Nucleus accumbens (tissue), 56 donors: ENCODE data around the gene MX2.
"Not testable (repeated sequence)": the region's sequence is repeated elsewhere in the genome, so short reads cannot be mapped to it uniquely, and the experiment has no call there.

Experiments
- DNase-seq, 56 donors: peaks; one replicate each; lab custom pipeline; 2025; lab: John Stamatoyannopoulos, UW

MX2 gene

DNA sequence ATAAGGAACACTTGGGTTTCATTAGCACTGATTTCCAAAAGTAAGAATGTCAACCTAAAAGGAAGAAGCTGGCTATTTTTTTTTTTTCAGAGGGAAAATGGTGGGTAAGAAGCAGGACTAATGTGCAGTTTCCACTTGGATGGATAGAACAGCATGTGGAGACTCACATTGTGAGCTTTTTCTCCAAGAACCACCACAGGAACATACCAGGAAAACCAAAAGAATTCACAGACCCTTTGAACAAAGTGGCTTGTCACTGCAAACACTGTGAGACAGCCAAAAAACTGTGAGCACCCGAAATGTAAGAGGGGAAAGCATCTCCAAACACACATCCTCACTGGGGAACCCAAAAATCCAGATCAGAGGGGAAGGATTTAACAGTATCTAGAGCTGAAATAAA, 48.5 kb downstream of the MX2 start:
- no peak for DNase-seq

GRCh38 chr21:41410767-41411448, 49.1 kb downstream of the MX2 start:
- DNase-seq = no peak

DNA sequence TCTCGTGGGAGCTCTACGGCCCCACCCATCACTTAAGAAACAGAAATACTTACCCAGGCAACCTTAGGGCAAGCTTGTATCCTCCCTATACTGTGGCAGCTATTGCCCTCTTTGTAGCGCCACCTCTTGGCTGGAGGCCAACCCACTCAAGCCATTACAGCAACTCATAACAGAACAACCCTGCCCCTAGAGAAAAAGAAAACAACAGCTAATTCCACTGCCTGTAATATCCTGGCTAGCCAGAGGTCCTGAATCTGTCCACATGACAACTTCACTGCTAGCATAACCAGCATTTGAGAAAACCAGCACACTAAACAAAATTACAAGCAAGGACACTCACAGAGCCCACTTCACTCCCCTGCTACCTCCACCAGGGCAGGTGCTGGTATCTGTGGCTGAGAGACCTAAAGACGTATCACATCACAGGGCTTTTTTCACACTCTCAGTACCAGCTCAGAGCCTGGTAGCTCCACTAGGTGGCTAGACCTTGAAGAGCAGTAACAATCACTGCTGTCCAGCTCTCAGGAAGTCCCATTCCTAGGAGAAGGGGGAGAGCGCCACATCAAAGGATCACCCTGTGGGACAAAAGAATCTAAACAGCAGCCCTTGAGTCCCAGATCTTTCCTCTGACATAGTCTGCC, 49.7 kb downstream of the MX2 start:
- no peak for DNase-seq

DNA sequence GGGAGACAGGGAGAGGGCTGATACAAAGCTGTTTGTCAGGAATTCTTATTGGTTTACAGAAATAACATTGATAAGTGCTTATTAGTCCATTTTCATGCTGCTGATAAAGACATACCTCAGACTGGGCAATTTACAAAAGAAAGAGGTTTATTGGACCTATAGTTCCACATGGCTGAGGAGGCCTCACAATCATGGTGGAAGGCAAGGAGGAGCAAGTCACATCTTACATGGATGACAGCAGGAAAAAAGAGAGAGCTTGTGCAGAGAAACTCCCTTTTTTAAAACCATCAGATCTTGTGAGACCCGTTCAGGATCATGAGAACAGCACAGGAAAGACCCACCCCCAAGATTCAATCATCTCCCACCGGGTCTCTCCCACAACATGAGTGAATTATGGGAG, 55.7 kb downstream of the MX2 start:
- not testable (repeated sequence) for DNase-seq

DNA sequence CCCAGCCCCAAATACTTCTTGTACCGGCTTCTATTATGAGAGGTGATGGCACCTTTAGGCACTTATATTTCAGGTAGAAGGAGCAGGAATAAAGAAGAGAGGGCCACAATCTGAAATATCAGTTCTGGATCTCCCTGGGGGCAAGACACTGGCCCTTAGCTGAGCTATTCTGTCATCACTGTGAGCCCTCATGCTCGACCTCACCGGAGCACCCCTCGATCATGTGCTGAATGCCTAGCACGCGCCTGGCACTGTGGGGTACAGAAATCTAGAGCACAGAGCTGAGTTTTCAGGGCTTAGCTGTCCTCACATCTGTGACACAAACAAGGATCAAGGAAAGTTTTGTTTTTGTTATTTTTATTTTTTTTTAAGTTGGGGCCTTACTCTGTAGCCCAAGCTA, 56.6 kb downstream of the MX2 start:
- DNase-seq = no peak

DNA sequence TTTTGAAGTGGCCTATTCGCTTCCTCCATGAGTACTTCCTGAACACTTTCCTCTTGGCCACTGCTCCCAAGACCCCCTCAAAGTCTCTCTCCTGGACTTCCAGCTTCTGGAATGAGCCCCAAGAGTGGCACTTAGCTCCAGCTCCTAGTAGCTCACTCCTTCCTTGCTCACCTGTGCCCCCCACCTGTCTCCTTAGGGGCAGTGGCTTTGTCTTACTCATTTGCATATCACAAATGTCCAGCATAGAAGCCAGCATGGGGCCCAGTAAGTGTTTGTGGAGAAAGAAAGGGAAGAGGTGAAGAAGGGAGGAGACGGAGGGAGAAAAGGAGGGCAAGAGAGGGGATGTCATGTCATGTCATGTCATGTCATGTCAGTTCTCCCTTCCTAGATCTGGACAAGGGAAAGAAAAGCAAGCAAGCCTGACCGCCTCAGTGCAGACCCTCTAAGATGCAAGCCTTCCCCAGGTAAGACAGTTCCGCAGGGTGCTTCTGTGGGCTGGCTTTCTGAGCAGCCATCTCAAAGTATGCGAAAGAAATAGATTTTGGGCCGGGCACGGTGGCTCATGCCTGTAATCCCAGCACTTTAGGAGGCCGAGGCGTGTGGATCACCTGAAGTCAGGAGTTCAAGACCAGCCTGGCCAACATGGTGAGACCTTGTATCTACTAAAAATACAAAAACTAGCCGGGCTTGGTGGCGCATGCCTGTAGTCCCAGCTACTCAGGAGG, 57.3 kb downstream of the MX2 start:
- DNase-seq = no peak

- DNase-seq = peak in 50 of 56 donors; percentile 8 to 89 (median 46)
Measured at GRCh38 chr21:41419921-41420862, 58.4 kb downstream of the MX2 start.

DNA sequence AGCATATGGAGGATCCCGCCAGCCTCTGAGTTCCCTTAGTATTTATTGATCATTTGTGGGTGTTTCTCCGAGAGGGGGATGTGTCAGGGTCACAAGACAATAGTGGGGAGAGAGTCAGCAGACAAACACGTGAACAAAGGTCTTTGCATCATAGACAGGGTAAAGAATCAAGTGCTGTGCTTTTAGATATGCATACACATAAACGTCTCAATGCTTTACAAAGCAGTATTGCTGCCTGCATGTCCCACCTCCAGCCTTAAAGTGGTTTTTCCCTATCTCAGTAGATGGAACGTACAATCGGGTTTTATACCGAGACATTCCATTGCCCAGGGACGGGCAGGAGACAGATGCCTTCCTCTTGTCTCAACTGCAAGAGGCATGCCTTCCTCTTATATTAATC, 59.2 kb downstream of the MX2 start:
- not testable (repeated sequence) for DNase-seq

- DNase-seq = peak in 5 of 56 donors; percentile 10 to 45 (median 19)
Measured at GRCh38 chr21:41422546-41423304, 60.9 kb downstream of the MX2 start.

DNA sequence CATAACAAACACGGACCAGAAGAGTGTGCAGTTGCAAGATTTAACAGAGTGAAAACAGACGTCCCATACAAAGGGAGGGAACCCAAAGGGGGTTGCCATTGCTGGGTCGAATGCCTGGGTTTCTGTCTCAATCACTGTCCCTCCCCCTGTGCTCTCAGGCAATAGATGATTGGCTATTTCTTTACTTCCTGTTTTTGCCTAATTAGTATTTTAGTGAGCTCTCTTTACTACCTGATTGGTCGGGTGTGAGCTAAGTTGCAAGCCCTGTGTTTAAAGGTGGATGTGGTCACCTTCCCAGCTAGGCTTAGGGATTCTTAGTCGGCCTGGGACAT, 61.4 kb downstream of the MX2 start:
- not testable (repeated sequence) for DNase-seq

GRCh38 chr21:41425588-41425953, 63.7 kb downstream of the MX2 start:
- no peak for DNase-seq

- DNase-seq = peak in 35 of 56 donors; percentile 11 to 71 (median 28)
Measured at GRCh38 chr21:41425954-41426675, 64.3 kb downstream of the MX2 start, which contains the start of gene MX1. MX1 (plus strand) TSS chr21:41426239; CDS start chr21:41432071, 5,832 bp downstream.

GRCh38 chr21:41426676-41427404, 65.0 kb downstream of the MX2 start:
- peak in 1 of 56 donors; percentile 33 for DNase-seq

DNA sequence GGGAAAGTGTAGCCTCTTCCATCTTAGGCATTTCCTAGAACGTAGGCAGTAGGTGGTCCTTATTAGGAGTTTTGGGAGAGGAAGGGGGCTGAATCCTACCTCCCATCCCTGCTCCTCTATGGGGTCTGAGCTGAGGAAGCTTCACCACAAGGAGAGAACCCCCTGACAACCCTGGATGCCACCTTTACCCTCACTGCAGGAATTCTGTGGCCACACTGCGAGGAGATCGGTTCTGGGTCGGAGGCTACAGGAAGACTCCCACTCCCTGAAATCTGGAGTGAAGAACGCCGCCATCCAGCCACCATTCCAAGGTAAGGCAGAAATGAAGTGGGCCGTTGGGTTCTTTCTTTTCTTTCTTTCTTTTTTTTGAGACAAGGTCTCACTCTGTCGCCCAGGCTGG, 65.7 kb downstream of the MX2 start:
- no peak for DNase-seq

DNA sequence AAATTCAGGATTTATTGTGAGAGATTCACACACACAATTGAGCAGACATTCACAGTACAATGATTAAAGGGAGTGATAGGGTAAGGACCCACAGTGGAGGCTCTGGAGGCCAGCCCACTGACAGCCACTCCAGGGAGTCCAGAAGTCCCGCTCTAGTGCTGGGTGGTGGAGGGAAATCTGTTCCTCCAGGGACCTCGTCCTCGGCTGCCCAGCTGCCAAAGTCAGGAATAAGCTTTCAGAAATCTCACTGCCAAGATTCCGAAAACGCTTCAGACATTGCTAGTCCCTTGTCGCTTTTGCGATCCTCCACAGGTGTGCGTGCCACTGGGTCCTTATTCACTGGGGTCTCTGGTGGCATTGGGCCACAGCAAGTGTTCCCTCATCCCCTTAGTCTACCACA, 66.5 kb downstream of the MX2 start:
- no peak for DNase-seq

DNA sequence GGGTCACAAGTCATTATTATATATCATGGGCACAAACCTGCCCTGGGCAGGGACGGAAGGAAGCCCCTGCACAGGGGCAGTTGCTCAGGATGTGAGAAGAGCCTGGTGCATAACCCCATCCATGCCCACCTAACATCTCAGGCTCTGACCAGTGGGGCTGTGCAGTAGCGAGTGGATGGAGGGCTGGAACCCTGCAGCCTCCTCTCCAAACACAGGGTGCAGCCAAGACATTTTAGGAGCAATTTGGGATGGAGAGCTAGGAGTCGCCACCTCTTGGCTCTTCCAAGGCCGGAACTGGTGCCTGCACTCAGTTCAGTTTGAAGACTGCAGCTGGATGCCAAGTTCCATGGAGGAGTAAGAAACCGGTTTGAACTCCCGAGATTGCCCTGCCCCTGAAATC, 67.0 kb downstream of the MX2 start:
- DNase-seq = no peak

GRCh38 chr21:41429305-41429704, 67.5 kb downstream of the MX2 start:
- DNase-seq = no peak

- DNase-seq = no peak
Measured at GRCh38 chr21:41429925-41430491, 68.2 kb downstream of the MX2 start.
